Sigmoid colon (tissue), 3 donors: ENCODE measurements around the gene TRIM62.

Experiments used
- CTCF ChIP-seq, 4 experiments: fragments of 450-650 bp in 3 of 4; fragments of 200-600 bp in 1 of 4; IDR thresholded peaks; one replicate each; pipeline ENCODE4 v1.5.1; 2016 to 2019; ENCODE audit warnings: antibody characterized with exemption in 4 of 4, mild to moderate bottlenecking in 3 of 4, moderate library complexity in 2 of 4
- POLR2A ChIP-seq, 2 donors: fragments of 450-650 bp; IDR thresholded peaks; one replicate each; pipeline ENCODE4 v1.6.1; 2016; ENCODE audit warnings: antibody characterized with exemption in 2 of 2, mild to moderate bottlenecking in 2 of 2, moderate library complexity in 2 of 2

- TF ChIP-seq CTCF (IDR thresholded peaks at IDR 0.05) (no peak), POLR2A (IDR thresholded peaks at IDR 0.05) (no peak)
Observed at GRCh38 chr1:33143176-33143575, 38.7 kb downstream of the TRIM62 start.
